Measurements from ENCODE around the gene SLC49A4.

Gene SLC49A4

GRCh38 chr3:122800706-122801237 is 5.9 kb downstream of the SLC49A4 start:
- Histone ChIP-seq H3F3A (ENCODE audit: insufficient read depth) (no peaks in the 10 kb centered on the region), H3K4me3 (ENCODE audit: insufficient read depth, low read length, poor library complexity, severe bottlenecking) (no peak overlapping the region), H3K27ac (ENCODE audit: low read depth, low read length) (no peak overlapping the region), H3K9me2 (replicated peaks; ENCODE audit: insufficient read depth, low read length) (no peaks in the 10 kb centered on the region), H3K79me2 (ENCODE audit: insufficient read depth, low read length) (no peaks in the 10 kb centered on the region), H3K36me3 (ENCODE audit: low read length) (no peaks in the 10 kb centered on the region), H4K20me1 (ENCODE audit: low read depth, low read length) (no peaks in the 10 kb centered on the region), H3K27me3 (ENCODE audit: low read length) (no peaks in the 10 kb centered on the region), H2AFZ (ENCODE audit: low read depth, low read length, severe bottlenecking) (no peak overlapping the region), H3K9me3 (ENCODE audit: insufficient read depth, low read length) (no peaks in the 10 kb centered on the region), H3K4me2 (ENCODE audit: low read depth, low read length, poor library complexity, severe bottlenecking) (no peak overlapping the region), H3K9ac (ENCODE audit: low read length) (no peak overlapping the region)
- TF ChIP-seq EZH2phosphoT487 (conservative IDR thresholded peaks at IDR 0.05; ENCODE audit: low read length) (no peak), CTCF (IDR thresholded peaks at IDR 0.05; ENCODE audit: insufficient read depth, low read length, poor library complexity, severe bottlenecking) (no peak)

DNA sequence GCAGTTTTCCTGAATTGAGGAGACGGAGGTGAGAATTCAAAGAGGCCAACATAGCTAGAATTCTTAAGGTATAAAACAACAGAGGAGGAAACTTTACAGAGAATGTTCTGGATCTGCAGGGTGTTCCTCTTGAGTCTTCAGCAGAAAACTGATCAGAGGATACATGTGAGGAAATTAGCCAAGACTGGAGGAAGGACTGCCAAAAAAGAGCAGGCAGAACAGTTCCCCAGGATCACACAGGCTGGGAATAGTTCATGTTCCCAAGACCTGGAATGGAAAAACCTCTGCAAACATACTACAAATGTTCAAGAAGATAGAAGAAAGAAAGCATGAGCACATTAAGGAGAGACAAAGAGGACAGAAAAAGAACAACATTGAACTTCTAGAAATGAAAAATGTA is 7.5 kb downstream of the SLC49A4 start:
- no peaks in the 10 kb centered on the region for H3K9me2 ChIP-seq (replicated peaks; ENCODE audit: insufficient read depth, low read length)
- H3K27me3 ChIP-seq (ENCODE audit: low read length): no peaks in the 10 kb centered on the region
- no peaks in the 10 kb centered on the region for H3K36me3 ChIP-seq (ENCODE audit: low read length)
- H3K9me3 ChIP-seq (ENCODE audit: insufficient read depth, low read length): no peaks in the 10 kb centered on the region
- H3K4me3 ChIP-seq (ENCODE audit: insufficient read depth, low read length, poor library complexity, severe bottlenecking): no peak overlapping the region
- H4K20me1 ChIP-seq (ENCODE audit: low read depth, low read length): no peaks in the 10 kb centered on the region
- no peak overlapping the region for H3K4me2 ChIP-seq (ENCODE audit: low read depth, low read length, poor library complexity, severe bottlenecking)
- TF ChIP-seq CTCF (IDR thresholded peaks at IDR 0.05; ENCODE audit: insufficient read depth, low read length, poor library complexity, severe bottlenecking): no peak
- no peak for TF ChIP-seq EZH2phosphoT487 (conservative IDR thresholded peaks at IDR 0.05; ENCODE audit: low read length)
- H3F3A ChIP-seq (ENCODE audit: insufficient read depth): no peaks in the 10 kb centered on the region
- H3K79me2 ChIP-seq (ENCODE audit: insufficient read depth, low read length): no peaks in the 10 kb centered on the region
- H3K27ac ChIP-seq (ENCODE audit: low read depth, low read length): no peak overlapping the region
- H3K9ac ChIP-seq (ENCODE audit: low read length): no peak overlapping the region
- H2AFZ ChIP-seq (ENCODE audit: low read depth, low read length, severe bottlenecking): no peak overlapping the region

GRCh38 chr3:122803977-122804376 is 9.1 kb downstream of the SLC49A4 start:
- Histone ChIP-seq H3K4me3 (ENCODE audit: insufficient read depth, low read length, poor library complexity, severe bottlenecking) (no peak overlapping the region), H3K9me3 (ENCODE audit: insufficient read depth, low read length) (no peaks in the 10 kb centered on the region), H3K9me2 (replicated peaks; ENCODE audit: insufficient read depth, low read length) (no peaks in the 10 kb centered on the region), H3K79me2 (ENCODE audit: insufficient read depth, low read length) (no peaks in the 10 kb centered on the region), H2AFZ (ENCODE audit: low read depth, low read length, severe bottlenecking) (no peak overlapping the region), H3K36me3 (ENCODE audit: low read length) (no peaks in the 10 kb centered on the region), H3K9ac (ENCODE audit: low read length) (no peak overlapping the region), H3K27ac (ENCODE audit: low read depth, low read length) (no peak overlapping the region), H3K4me2 (ENCODE audit: low read depth, low read length, poor library complexity, severe bottlenecking) (no peak overlapping the region), H3K27me3 (ENCODE audit: low read length) (no peaks in the 10 kb centered on the region), H3F3A (ENCODE audit: insufficient read depth) (no peaks in the 10 kb centered on the region), H4K20me1 (ENCODE audit: low read depth, low read length) (no peaks in the 10 kb centered on the region)
- no peak for TF ChIP-seq CTCF (IDR thresholded peaks at IDR 0.05; ENCODE audit: insufficient read depth, low read length, poor library complexity, severe bottlenecking)
- no peak for TF ChIP-seq EZH2phosphoT487 (conservative IDR thresholded peaks at IDR 0.05; ENCODE audit: low read length)

Measured in SU-DHL-6 (cell line).